HG03097 (cell line): ENCODE data around the gene SCGB2A2.

Source experiments
- ATAC-seq: cut with Tn5 transposase; IDR thresholded peaks from one replicate; pipeline ENCODE4 v1.9.1; 2021; ENCODE audit not compliant: unreplicated experiment, low FRiP score

SCGB2A2 gene

GRCh38 chr11:62269654-62270278 lies at the start of gene SCGB2A2:
TSS of gene SCGB2A2 (plus strand) at chr11:62270158. CDS start at chr11:62270217, 59 bp downstream.
- ATAC-seq = no peak

- ATAC-seq = no peak
These were observed 48.5 kb upstream of the SCGB2A2 start for GRCh38 chr11:62221498-62221897.

GRCh38 chr11:62223095-62223494 lies 46.9 kb upstream of the SCGB2A2 start:
- no peak for ATAC-seq

GRCh38 chr11:62233730-62234129 lies 36.2 kb upstream of the SCGB2A2 start:
- no peak for ATAC-seq

- no peak for ATAC-seq
These were observed 33.8 kb upstream of the SCGB2A2 start for GRCh38 chr11:62236187-62236586.

- ATAC-seq = no peak
These were observed 32.5 kb upstream of the SCGB2A2 start for GRCh38 chr11:62237499-62237898.

- no peak for ATAC-seq
These were observed 31.8 kb upstream of the SCGB2A2 start for GRCh38 chr11:62238151-62238550.

- ATAC-seq = no peak
These were observed 28.9 kb upstream of the SCGB2A2 start for GRCh38 chr11:62241095-62241494.

GRCh38 chr11:62242021-62242420 lies 27.9 kb upstream of the SCGB2A2 start, which contains the start of gene SCGB1D2:
TSS of gene SCGB1D2 (plus strand) at chr11:62242239. CDS start at chr11:62242308, 69 bp downstream.
- no peak for ATAC-seq

- no peak for ATAC-seq
These were observed 24.6 kb upstream of the SCGB2A2 start for GRCh38 chr11:62245271-62245753.

GRCh38 chr11:62251698-62252097 lies 18.3 kb upstream of the SCGB2A2 start:
- no peak for ATAC-seq

GRCh38 chr11:62253999-62254542 lies 15.9 kb upstream of the SCGB2A2 start:
- no peak for ATAC-seq

GRCh38 chr11:62256281-62256680 lies 13.7 kb upstream of the SCGB2A2 start:
- ATAC-seq = no peak

- no peak for ATAC-seq
These were observed 9.6 kb upstream of the SCGB2A2 start for GRCh38 chr11:62260261-62260953.

- ATAC-seq = no peak
These were observed 6.0 kb upstream of the SCGB2A2 start for GRCh38 chr11:62264004-62264403.

- no peak for ATAC-seq
These were observed 3.4 kb upstream of the SCGB2A2 start for GRCh38 chr11:62266558-62266957.

- no peak for ATAC-seq
These were observed 2.9 kb upstream of the SCGB2A2 start for GRCh38 chr11:62267050-62267449.

- no peak for ATAC-seq
These were observed 2.4 kb upstream of the SCGB2A2 start for GRCh38 chr11:62267576-62267975.

- ATAC-seq = no peak
These were observed 3.3 kb downstream of the SCGB2A2 start for GRCh38 chr11:62273284-62273683.

- no peak for ATAC-seq
These were observed 3.9 kb downstream of the SCGB2A2 start for GRCh38 chr11:62273789-62274275.

GRCh38 chr11:62280452-62280851 lies 10.5 kb downstream of the SCGB2A2 start:
- no peak for ATAC-seq

- ATAC-seq = no peak
These were observed 25.5 kb downstream of the SCGB2A2 start for GRCh38 chr11:62295504-62295903.
